ENCODE measurements around the gene ARF4. TPM values are rescaled to one million over a fixed set of nuclear protein-coding genes. Genes with fewer than 3 reads are reported as not detected.
A peak's percentile ranks its signal among the peaks of the same experiment; 100 is the strongest.

The ARF4 gene
- total RNA-seq, 1 experiment from 2014 or later: 117 TPM

- no peak for TF ChIP-seq ATF3 (CRISPR knock-in tag; conservative IDR thresholded peaks at IDR 0.05)
- peak; percentile 2; the same call in 1 of the 2 replicates for TF ChIP-seq GABPB1 (CRISPR knock-in tag; IDR thresholded peaks at IDR 0.05)
- TF ChIP-seq ZNF512 (CRISPR knock-in tag; IDR thresholded peaks at IDR 0.05; ENCODE audit: borderline replicate concordance): no peak
- no peak for TF ChIP-seq ZNF121 (CRISPR knock-in tag; IDR thresholded peaks at IDR 0.05)
- TF ChIP-seq NFE2L1 (CRISPR knock-in tag; IDR thresholded peaks at IDR 0.05): peak; percentile 51; the same call in 1 of the 2 replicates
- TF ChIP-seq ATF6 (CRISPR knock-in tag; IDR thresholded peaks at IDR 0.05): no peak
- no peak; the same call in 1 of the 2 replicates for TF ChIP-seq CBFB (CRISPR knock-in tag; IDR thresholded peaks at IDR 0.05; ENCODE audit: low read depth)
- TF ChIP-seq MXD4 (CRISPR knock-in tag; IDR thresholded peaks at IDR 0.05; ENCODE audit: borderline replicate concordance): no peak
- peak; percentile 94 for TF ChIP-seq ETV6 (CRISPR knock-in tag; IDR thresholded peaks at IDR 0.05)
- no peak for TF ChIP-seq ZNF232 (CRISPR knock-in tag; IDR thresholded peaks at IDR 0.05)
- TF ChIP-seq ZNF423 (CRISPR knock-in tag; IDR thresholded peaks at IDR 0.05): no peak
- peak; percentile 63; the same call in 1 of the 2 replicates for TF ChIP-seq CREB1 (CRISPR knock-in tag; IDR thresholded peaks at IDR 0.05)
- TF ChIP-seq GRHL2 (CRISPR knock-in tag; IDR thresholded peaks at IDR 0.05; ENCODE audit: insufficient replicate concordance, severe bottlenecking): no peak
- TF ChIP-seq NFATC4 (CRISPR knock-in tag; IDR thresholded peaks at IDR 0.05): no peak
- TF ChIP-seq NR1H2 (CRISPR knock-in tag; IDR thresholded peaks at IDR 0.05): no peak
- TF ChIP-seq TP53 (CRISPR knock-in tag; IDR thresholded peaks at IDR 0.05): 0 out of 2 replicates have a peak, but pooled peaks have one; percentile 56
- no peak for TF ChIP-seq SOX15 (CRISPR knock-in tag; IDR thresholded peaks at IDR 0.05)
- peak; percentile 77 for TF ChIP-seq FOXK1 (CRISPR knock-in tag; IDR thresholded peaks at IDR 0.05)
- TF ChIP-seq ZBTB21 (CRISPR knock-in tag; IDR thresholded peaks at IDR 0.05; ENCODE audit: borderline replicate concordance): no peak
- no peak for TF ChIP-seq ELF4 (CRISPR knock-in tag; IDR thresholded peaks at IDR 0.05; ENCODE audit: low read depth)
- TF ChIP-seq ZNF219 (CRISPR knock-in tag; IDR thresholded peaks at IDR 0.05; ENCODE audit: borderline replicate concordance): 0 out of 2 replicates have a peak, but pooled peaks have one; percentile 62
- TF ChIP-seq TEAD1 (CRISPR knock-in tag; IDR thresholded peaks at IDR 0.05): peak; percentile 90
- no peak for TF ChIP-seq ATF1 (CRISPR knock-in tag; IDR thresholded peaks at IDR 0.05)
Observed at GRCh38 chr3:57555738-57556458, 41.2 kb downstream of the ARF4 start, which contains the start of gene PDE12 (continued).

GRCh38 chr3:57555306-57555705, 41.8 kb downstream of the ARF4 start:
- no peaks in the 10 kb centered on the region for H3K9me3 Mint-ChIP-seq
- POLR2A ChIA-PET: interaction anchor here (0.7 to 1.3 kb wide), 2 partner anchors 11 to 15 kb away, joined by 6 to 11 read pairs; partner anchors contain the start of gene DNAH12
- H3K36me3 Mint-ChIP-seq: peaks cover 8% of the 10 kb centered on the region
- H3K4me1 Mint-ChIP-seq: peaks cover 18% of the 10 kb centered on the region
- peaks cover 10% of the 10 kb centered on the region for H3K27me3 Mint-ChIP-seq (ENCODE audit: low read depth)
- H3K27ac Mint-ChIP-seq: peak overlapping the region; percentile 100
- H3K4me3 Mint-ChIP-seq: peak overlapping the region; percentile 95
- DNase-seq (ENCODE audit: low spot score) (no peak), ATAC-seq (no peak)
- CTCF ChIA-PET: interaction anchor here (2.1 kb wide), 1 partner anchor 158 kb away, joined by 13 read pairs; no protein-coding TSS in a partner anchor
- TF ChIP-seq NR2C2 (CRISPR knock-in tag; IDR thresholded peaks at IDR 0.05) (no peak), ZNF396 (CRISPR knock-in tag; IDR thresholded peaks at IDR 0.05; ENCODE audit: borderline replicate concordance) (no peak), OVOL2 (CRISPR knock-in tag; IDR thresholded peaks at IDR 0.05; ENCODE audit: borderline replicate concordance) (no peak), STAT6 (CRISPR knock-in tag; conservative IDR thresholded peaks at IDR 0.05; ENCODE audit: low read depth) (no peak), USF2 (CRISPR knock-in tag; IDR thresholded peaks at IDR 0.05) (no peak), ETV6 (CRISPR knock-in tag; IDR thresholded peaks at IDR 0.05) (no peak), ZNF317 (CRISPR knock-in tag; IDR thresholded peaks at IDR 0.05; ENCODE audit: borderline replicate concordance, low read depth) (no peak)

All from WTC11 (cell line).